ENCODE measurements around the gene SIRT5. TPM values are rescaled to one million over a fixed set of nuclear protein-coding genes. Genes with fewer than 3 reads are reported as not detected.

Gene SIRT5
- total RNA-seq, 1 experiment from 2014 or later: 7.6 TPM

GRCh38 chr6:13568970-13569369, 5.4 kb upstream of the SIRT5 start:
- Histone ChIP-seq H3K36me3 (ENCODE audit: insufficient read depth, low read length, poor library complexity, severe bottlenecking) (no peaks in the 10 kb centered on the region), H3K27me3 (replicated peaks; ENCODE audit: insufficient read depth, low read depth, low read length, poor library complexity) (no peaks in the 10 kb centered on the region), H3K27ac (ENCODE audit: low read depth, low read length, poor library complexity, severe bottlenecking) (no peak overlapping the region), H3K4me3 (ENCODE audit: low read depth, low read length, poor library complexity, severe bottlenecking) (no peak overlapping the region), H3K9me3 (ENCODE audit: low read depth, low read length, poor library complexity, severe bottlenecking) (no peaks in the 10 kb centered on the region), H3K4me1 (ENCODE audit: insufficient read depth, low read length, poor library complexity, severe bottlenecking) (no peaks in the 10 kb centered on the region)
- no peak for TF ChIP-seq EZH2 (IDR thresholded peaks at IDR 0.05; ENCODE audit: borderline replicate concordance, low read depth, low read length, poor library complexity, severe bottlenecking)
- BruUV-seq (replicated peaks): no TSS peak
- DNase-seq (ENCODE audit: low spot score): no peak
- CTCF ChIA-PET: interaction anchor here (0.5 kb wide), 1 partner anchor 285 kb away, joined by 3 read pairs; no protein-coding TSS in a partner anchor
- POLR2A ChIA-PET (ENCODE audit: low non-redundant PET): no interaction called here
- intact Hi-C loops (cut with micrococcal nuclease; ENCODE audit: unreplicated experiment): no loop called here

GRCh38 chr6:13572240-13572639, 2.2 kb upstream of the SIRT5 start:
- Histone ChIP-seq H3K4me1 (ENCODE audit: insufficient read depth, low read length, poor library complexity, severe bottlenecking) (no peaks in the 10 kb centered on the region), H3K36me3 (ENCODE audit: insufficient read depth, low read length, poor library complexity, severe bottlenecking) (no peaks in the 10 kb centered on the region), H3K9me3 (ENCODE audit: low read depth, low read length, poor library complexity, severe bottlenecking) (no peaks in the 10 kb centered on the region), H3K27ac (ENCODE audit: low read depth, low read length, poor library complexity, severe bottlenecking) (no peak overlapping the region), H3K27me3 (replicated peaks; ENCODE audit: insufficient read depth, low read depth, low read length, poor library complexity) (no peaks in the 10 kb centered on the region), H3K4me3 (ENCODE audit: low read depth, low read length, poor library complexity, severe bottlenecking) (no peak overlapping the region)
- TF ChIP-seq CTCF (conservative IDR thresholded peaks at IDR 0.05; ENCODE audit: low read depth, low read length) (no peak), EZH2 (IDR thresholded peaks at IDR 0.05; ENCODE audit: borderline replicate concordance, low read depth, low read length, poor library complexity, severe bottlenecking) (no peak)
- no TSS peak for BruUV-seq (replicated peaks)
- ChIA-PET POLR2A (ENCODE audit: low non-redundant PET) (interaction anchor here (0.6 kb wide), 1 partner anchor 167 kb away, joined by 16 read pairs; no protein-coding TSS in a partner anchor), CTCF (no interaction called here)
- no peak for DNase-seq (ENCODE audit: low spot score)
- intact Hi-C loops (cut with micrococcal nuclease; ENCODE audit: unreplicated experiment): no loop called here

GRCh38 chr6:13572951-13573654, 1.3 kb upstream of the SIRT5 start:
- Histone ChIP-seq H3K4me1 (ENCODE audit: insufficient read depth, low read length, poor library complexity, severe bottlenecking) (no peaks in the 10 kb centered on the region), H3K9me3 (ENCODE audit: low read depth, low read length, poor library complexity, severe bottlenecking) (no peaks in the 10 kb centered on the region), H3K4me3 (ENCODE audit: low read depth, low read length, poor library complexity, severe bottlenecking) (peak overlapping the region; percentile 67), H3K36me3 (ENCODE audit: insufficient read depth, low read length, poor library complexity, severe bottlenecking) (no peaks in the 10 kb centered on the region), H3K27me3 (replicated peaks; ENCODE audit: insufficient read depth, low read depth, low read length, poor library complexity) (no peaks in the 10 kb centered on the region), H3K27ac (ENCODE audit: low read depth, low read length, poor library complexity, severe bottlenecking) (peak overlapping the region; percentile 74)
- no peak for TF ChIP-seq CTCF (conservative IDR thresholded peaks at IDR 0.05; ENCODE audit: low read depth, low read length)
- TF ChIP-seq EZH2 (IDR thresholded peaks at IDR 0.05; ENCODE audit: borderline replicate concordance, low read depth, low read length, poor library complexity, severe bottlenecking): no peak
- DNase-seq (ENCODE audit: low spot score): no peak
- intact Hi-C loops (cut with micrococcal nuclease; ENCODE audit: unreplicated experiment): no loop called here
- BruUV-seq (replicated peaks): no TSS peak
- POLR2A ChIA-PET (ENCODE audit: low non-redundant PET): interaction anchor here (0.6 kb wide), 1 partner anchor 166 kb away, joined by 16 read pairs; no protein-coding TSS in a partner anchor
- CTCF ChIA-PET: no interaction called here
